ENCODE data around the gene PARD3B.

The PARD3B gene

GRCh38 chr2:204730603-204731002 lies 185.3 kb downstream of the PARD3B start:
- Histone ChIP-seq H3K9ac (ENCODE audit: low read depth, low read length) (no peak overlapping the region), H3K27me3 (ENCODE audit: insufficient read depth, low read length, poor library complexity) (no peaks in the 10 kb centered on the region), H3K27ac (ENCODE audit: low read length) (no peak overlapping the region), H2AFZ (ENCODE audit: low read depth, low read length) (no peak overlapping the region), H3K4me2 (ENCODE audit: insufficient read depth, low read length) (no peak overlapping the region), H3K4me1 (ENCODE audit: insufficient read depth, low read length) (no peaks in the 10 kb centered on the region), H3K9me3 (ENCODE audit: insufficient read depth, low read length, severe bottlenecking) (no peaks in the 10 kb centered on the region), H3K4me3 (ENCODE audit: low read depth in 1 of 2, low read length in 2 of 2) (no peak overlapping the region), H3K79me2 (ENCODE audit: insufficient read depth, low read length) (no peaks in the 10 kb centered on the region), H4K20me1 (ENCODE audit: insufficient read depth, low read length) (no peaks in the 10 kb centered on the region), H3K36me3 (ENCODE audit: insufficient read depth, low read length) (no peaks in the 10 kb centered on the region)
- no peak for DNase-seq
- no peak for ATAC-seq (ENCODE audit: insufficient read depth, low read depth)
- TF ChIP-seq CTCF (IDR thresholded peaks at IDR 0.05; ENCODE audit: borderline replicate concordance, extremely low read depth, low read length, poor library complexity, severe bottlenecking) (no peak), EZH2 (IDR thresholded peaks at IDR 0.05; ENCODE audit: borderline replicate concordance, low read depth, low read length, severe bottlenecking) (no peak)

GRCh38 chr2:204732019-204732418 lies 186.7 kb downstream of the PARD3B start:
- Histone ChIP-seq H3K79me2 (ENCODE audit: insufficient read depth, low read length) (no peaks in the 10 kb centered on the region), H2AFZ (ENCODE audit: low read depth, low read length) (no peak overlapping the region), H3K4me2 (ENCODE audit: insufficient read depth, low read length) (no peak overlapping the region), H3K27ac (ENCODE audit: low read length) (no peak overlapping the region), H3K36me3 (ENCODE audit: insufficient read depth, low read length) (no peaks in the 10 kb centered on the region), H3K9ac (ENCODE audit: low read depth, low read length) (no peak overlapping the region), H3K4me1 (ENCODE audit: insufficient read depth, low read length) (no peaks in the 10 kb centered on the region), H3K27me3 (ENCODE audit: insufficient read depth, low read length, poor library complexity) (no peaks in the 10 kb centered on the region), H4K20me1 (ENCODE audit: insufficient read depth, low read length) (no peaks in the 10 kb centered on the region), H3K9me3 (ENCODE audit: insufficient read depth, low read length, severe bottlenecking) (no peaks in the 10 kb centered on the region), H3K4me3 (ENCODE audit: low read depth in 1 of 2, low read length in 2 of 2) (no peak overlapping the region)
- ATAC-seq (ENCODE audit: insufficient read depth, low read depth): no peak
- DNase-seq: no peak
- TF ChIP-seq EZH2 (IDR thresholded peaks at IDR 0.05; ENCODE audit: borderline replicate concordance, low read depth, low read length, severe bottlenecking) (no peak), CTCF (IDR thresholded peaks at IDR 0.05; ENCODE audit: borderline replicate concordance, extremely low read depth, low read length, poor library complexity, severe bottlenecking) (no peak)

GRCh38 chr2:204737296-204737695 lies 192.0 kb downstream of the PARD3B start:
- no peak for DNase-seq

More at GRCh38 chr2:204737296-204737695, 192.0 kb downstream of the PARD3B start:
- Histone ChIP-seq H3K4me3 (ENCODE audit: low read depth in 1 of 2, low read length in 2 of 2) (no peak overlapping the region), H4K20me1 (ENCODE audit: insufficient read depth, low read length) (no peaks in the 10 kb centered on the region), H3K4me2 (ENCODE audit: insufficient read depth, low read length) (no peak overlapping the region), H3K27me3 (ENCODE audit: insufficient read depth, low read length, poor library complexity) (no peaks in the 10 kb centered on the region), H3K9me3 (ENCODE audit: insufficient read depth, low read length, severe bottlenecking) (no peaks in the 10 kb centered on the region), H3K27ac (ENCODE audit: low read length) (no peak overlapping the region), H3K9ac (ENCODE audit: low read depth, low read length) (no peak overlapping the region), H3K79me2 (ENCODE audit: insufficient read depth, low read length) (no peaks in the 10 kb centered on the region), H2AFZ (ENCODE audit: low read depth, low read length) (no peak overlapping the region), H3K36me3 (ENCODE audit: insufficient read depth, low read length) (no peaks in the 10 kb centered on the region), H3K4me1 (ENCODE audit: insufficient read depth, low read length) (no peaks in the 10 kb centered on the region)
- no peak for ATAC-seq (ENCODE audit: insufficient read depth, low read depth)
- TF ChIP-seq EZH2 (IDR thresholded peaks at IDR 0.05; ENCODE audit: borderline replicate concordance, low read depth, low read length, severe bottlenecking) (no peak), CTCF (IDR thresholded peaks at IDR 0.05; ENCODE audit: borderline replicate concordance, extremely low read depth, low read length, poor library complexity, severe bottlenecking) (no peak)

All from DND-41 (cell line).